Muscle of back (tissue), 11 donors: ENCODE data around the gene PNPLA6. TPM values are rescaled to one million over a fixed set of nuclear protein-coding genes. Genes with fewer than 3 reads are reported as not detected.

Experiments used
- DNase-seq, 3 donors: peaks; one replicate each; pipeline versions ENCODE4 v3.0.0 to v3.0.0-alpha.2; 2013
- polyA plus RNA-seq, 10 donors: library from polyadenylated mRNA; unstranded; fragments of 120-200 nt; gene quantifications; one replicate each; pipeline ENCODE4 v1.2.1, GENCODE V29; 2013; ENCODE audit not compliant: insufficient read length in 10 of 10

PNPLA6 gene
- polyA plus RNA-seq, 10 donors: 24.2 to 32.7 (median 27.4) TPM

GRCh38 chr19:7597689-7598088, 62.2 kb downstream of the PNPLA6 start:
- no peak for DNase-seq

DNA sequence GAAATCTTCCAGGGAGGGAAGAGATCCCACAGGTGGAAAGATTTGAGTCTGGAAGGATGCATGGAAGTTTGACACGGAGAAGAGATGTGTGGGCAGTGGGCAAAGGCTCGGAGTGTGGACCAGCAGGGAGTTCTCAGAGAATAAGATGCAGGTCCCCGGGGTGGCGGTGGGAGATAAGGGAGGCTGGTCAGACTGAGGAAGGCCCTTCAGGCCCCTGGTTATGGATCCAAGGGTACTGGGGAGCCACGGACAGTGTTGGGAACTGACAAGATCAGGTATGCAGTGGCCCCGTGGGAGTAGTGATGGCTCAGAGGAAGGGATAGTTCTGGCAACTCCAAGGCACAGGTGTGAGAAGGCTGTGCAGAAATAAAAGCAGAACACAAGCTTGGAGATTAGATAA, 62.7 kb downstream of the PNPLA6 start:
- DNase-seq: no peak

- no peak for DNase-seq
Measured at GRCh38 chr19:7600721-7601120, 65.2 kb downstream of the PNPLA6 start.

- DNase-seq: no peak
Measured at GRCh38 chr19:7602240-7602934, 66.9 kb downstream of the PNPLA6 start.

GRCh38 chr19:7602935-7603497, 67.5 kb downstream of the PNPLA6 start:
- DNase-seq: no peak

- no peak for DNase-seq
Measured at GRCh38 chr19:7603919-7604318, 68.4 kb downstream of the PNPLA6 start.

DNA sequence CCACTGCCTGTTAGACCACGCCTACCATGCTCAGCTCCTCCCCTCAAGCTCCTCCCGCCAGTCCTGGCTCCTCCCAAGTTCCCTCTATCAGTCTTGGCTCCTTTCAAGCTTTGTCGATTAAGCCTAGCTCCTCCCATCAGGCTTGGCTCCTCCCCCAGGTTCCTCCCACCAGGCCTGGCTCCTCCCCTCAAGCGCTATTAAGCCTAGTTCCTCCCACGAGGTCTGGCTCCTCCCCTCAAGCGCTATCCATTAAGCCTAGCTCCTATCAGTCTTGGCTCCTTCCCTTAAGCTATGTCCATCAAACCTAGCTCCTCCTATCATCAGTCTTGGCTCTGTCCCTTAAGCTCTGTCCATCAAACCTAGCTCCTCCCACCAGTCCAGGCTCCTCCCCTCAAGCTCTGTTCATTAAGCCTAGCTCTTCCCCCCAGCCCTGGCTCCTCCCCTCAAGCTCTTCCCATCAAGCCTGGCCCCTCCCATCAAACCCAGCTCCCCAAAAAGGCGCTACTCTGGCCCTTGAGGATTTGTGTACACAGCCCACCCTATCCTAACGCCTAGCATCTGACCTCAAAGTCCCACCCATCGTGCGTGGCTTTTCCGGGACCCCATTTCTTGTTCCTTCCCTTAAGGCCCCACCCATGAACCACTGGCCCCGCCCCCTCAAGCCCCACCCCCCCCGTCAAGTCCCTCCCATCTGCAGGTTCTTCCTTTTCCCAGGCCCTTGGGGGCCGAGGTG, 70.1 kb downstream of the PNPLA6 start:
- DNase-seq: no peak

DNA sequence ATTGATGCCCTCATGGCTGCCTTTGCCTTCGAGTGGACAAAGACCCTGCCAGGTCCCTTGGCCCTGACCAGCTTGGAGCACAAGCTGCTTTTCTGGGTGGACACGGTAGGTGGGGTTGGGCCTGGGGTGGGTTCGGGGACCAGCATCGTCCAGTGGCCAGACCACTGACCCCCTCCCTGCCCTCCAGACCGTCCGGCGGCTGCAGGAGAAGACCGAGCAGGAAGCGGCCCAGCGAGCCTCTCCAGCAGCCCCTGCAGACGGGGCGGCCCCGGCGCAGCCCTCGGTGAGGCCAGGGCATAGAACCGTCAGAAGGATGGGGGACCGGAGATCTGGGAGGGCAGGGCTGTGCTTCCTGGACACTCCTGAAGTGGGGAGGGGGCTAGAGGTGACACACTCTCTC, 70.8 kb downstream of the PNPLA6 start:
- DNase-seq: no peak

- DNase-seq: no peak
Measured at GRCh38 chr19:7607212-7607873, 71.8 kb downstream of the PNPLA6 start.

DNA sequence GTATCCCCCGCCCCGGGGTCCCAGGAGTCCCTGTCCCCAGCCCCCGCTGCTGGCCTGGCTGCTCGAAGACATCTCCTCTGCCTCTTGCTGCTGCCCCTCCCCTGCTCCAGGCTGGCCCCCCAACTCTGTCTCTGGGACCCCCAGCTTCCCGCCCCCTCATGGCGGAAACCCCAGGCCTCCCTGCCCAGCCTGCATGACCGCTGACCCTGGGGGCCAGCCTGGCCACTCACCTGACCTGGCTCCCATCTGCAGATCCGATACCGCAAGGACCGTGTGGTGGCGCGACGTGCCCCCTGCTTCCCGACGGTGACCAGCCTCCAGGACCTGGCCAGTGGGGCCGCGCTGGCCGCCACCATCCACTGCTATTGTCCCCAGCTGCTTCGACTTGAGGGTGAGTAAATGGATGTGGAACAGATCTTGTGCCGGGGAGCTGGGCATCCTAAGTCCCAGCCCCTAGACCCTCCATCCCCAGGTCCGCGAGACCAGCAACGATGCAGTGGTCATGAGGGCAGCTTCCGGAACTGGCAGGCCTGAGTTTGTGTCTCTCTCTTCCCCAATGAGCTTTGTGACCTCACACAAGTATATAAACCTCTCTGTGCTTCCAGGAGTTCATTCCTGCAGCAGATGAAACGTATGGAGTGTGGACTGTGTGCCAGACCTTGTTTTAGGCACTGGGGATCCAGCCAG, 72.5 kb downstream of the PNPLA6 start:
- DNase-seq: no peak

DNA sequence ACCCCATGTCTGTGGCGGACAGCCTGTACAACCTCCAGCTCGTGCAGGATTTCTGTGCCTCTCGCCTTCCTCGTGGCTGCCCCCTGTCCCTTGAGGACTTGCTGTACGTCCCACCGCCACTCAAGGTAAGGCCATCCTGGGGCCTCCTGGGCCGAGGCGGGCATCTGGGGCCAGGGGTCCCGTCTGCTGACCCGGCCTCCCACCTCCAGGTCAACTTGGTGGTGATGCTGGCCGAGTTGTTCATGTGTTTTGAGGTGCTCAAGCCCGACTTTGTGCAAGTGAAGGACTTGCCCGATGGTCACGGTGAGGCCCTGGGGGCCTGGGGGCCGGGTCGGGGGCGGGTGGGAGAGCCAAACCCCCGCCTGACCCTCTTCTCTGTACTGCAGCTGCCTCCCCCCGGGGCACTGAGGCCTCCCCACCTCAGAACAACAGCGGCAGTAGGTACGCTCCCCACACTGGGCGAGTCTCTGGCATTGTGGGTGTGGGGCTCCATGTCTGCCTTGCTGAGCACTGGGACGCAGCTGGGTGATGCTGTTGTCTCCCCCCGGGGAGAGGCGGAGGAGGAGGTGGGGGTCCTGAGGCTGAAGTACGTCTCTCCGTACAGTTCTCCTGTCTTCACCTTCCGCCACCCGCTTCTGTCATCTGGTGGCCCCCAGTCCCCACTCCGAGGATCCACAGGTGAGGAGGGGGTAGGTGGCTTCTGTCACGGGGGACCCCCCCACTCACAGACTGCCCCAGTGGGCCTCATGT, 75.1 kb downstream of the PNPLA6 start:
- no peak for DNase-seq

Other genes starting within 250 kb of the PNPLA6 start
- gene INSR, start 241.3 kb upstream of the PNPLA6 start, polyA plus RNA-seq: 10 to 100 TPM; 10.4 to 19.0 (median 14.3) TPM
- 10 to 100 TPM; 10.6 to 17.8 (median 14.1) TPM for gene ARHGEF18, start 186.8 kb upstream of the PNPLA6 start, polyA plus RNA-seq
- gene PEX11G, start 46.7 kb upstream of the PNPLA6 start, polyA plus RNA-seq: 1 to 10 TPM; 1.9 to 3.6 (median 2.4) TPM
- gene ZNF358, start 19.6 kb upstream of the PNPLA6 start, polyA plus RNA-seq: 10 to 100 TPM; 35.8 to 55.2 (median 41.5) TPM
- 10 to 100 TPM in 9 of 10 donors, 1 to 10 TPM in 1; 8.2 to 13.8 (median 12.0) TPM for gene MCOLN1, start 13.1 kb upstream of the PNPLA6 start, polyA plus RNA-seq
- gene CAMSAP3, start 60.1 kb downstream of the PNPLA6 start, polyA plus RNA-seq: 1 to 10 TPM in 2 of 10 donors, under 1 TPM in 7, not detected in 1; 0.05 to 2.0 (median 0.24) TPM
- gene XAB2, start 93.8 kb downstream of the PNPLA6 start, polyA plus RNA-seq: 10 to 100 TPM; 18.7 to 29.6 (median 23.1) TPM
- 10 to 100 TPM; 48.6 to 90.3 (median 69.3) TPM for gene PET100, start 94.1 kb downstream of the PNPLA6 start, polyA plus RNA-seq
- gene PCP2, start 98.0 kb downstream of the PNPLA6 start, polyA plus RNA-seq: under 1 TPM in 1 of 10 donors, not detected in 9; 0.26 TPM
- gene STXBP2, start 101.4 kb downstream of the PNPLA6 start, polyA plus RNA-seq: 1 to 10 TPM; 2.1 to 7.9 (median 6.0) TPM
- 1 to 10 TPM; 1.1 to 3.6 (median 2.4) TPM for gene RETN, start 133.3 kb downstream of the PNPLA6 start, polyA plus RNA-seq
- under 1 TPM in 6 of 10 donors, not detected in 4; 0.10 to 0.38 (median 0.28) TPM for gene MCEMP1, start 141.4 kb downstream of the PNPLA6 start, polyA plus RNA-seq
- 10 to 100 TPM; 26.0 to 45.4 (median 32.8) TPM for gene TRAPPC5, start 145.1 kb downstream of the PNPLA6 start, polyA plus RNA-seq
- under 1 TPM in 9 of 10 donors, not detected in 1; 0.22 to 0.97 (median 0.48) TPM for gene FCER2, start 166.4 kb downstream of the PNPLA6 start, polyA plus RNA-seq
- under 1 TPM in 4 of 10 donors, not detected in 6; 0.17 to 0.29 (median 0.24) TPM for gene CLEC4G, start 196.4 kb downstream of the PNPLA6 start, polyA plus RNA-seq
- 1 to 10 TPM; 2.2 to 4.5 (median 3.7) TPM for gene CD209, start 211.8 kb downstream of the PNPLA6 start, polyA plus RNA-seq
- gene CLEC4M, start 227.5 kb downstream of the PNPLA6 start, polyA plus RNA-seq: under 1 TPM in 7 of 10 donors, not detected in 3; 0.11 to 0.56 (median 0.26) TPM